ENCODE measurements around the gene ACAD11. TPM values are rescaled to one million over a fixed set of nuclear protein-coding genes. Genes with fewer than 3 reads are reported as not detected.

ACAD11 gene
- total and polyA plus RNA-seq, 9 of the 15 experiments (the other 6 are each of a cell fraction or from before 2014, with no cell fraction given) = 1.3 to 8.4 (median 4.0) TPM

DNA sequence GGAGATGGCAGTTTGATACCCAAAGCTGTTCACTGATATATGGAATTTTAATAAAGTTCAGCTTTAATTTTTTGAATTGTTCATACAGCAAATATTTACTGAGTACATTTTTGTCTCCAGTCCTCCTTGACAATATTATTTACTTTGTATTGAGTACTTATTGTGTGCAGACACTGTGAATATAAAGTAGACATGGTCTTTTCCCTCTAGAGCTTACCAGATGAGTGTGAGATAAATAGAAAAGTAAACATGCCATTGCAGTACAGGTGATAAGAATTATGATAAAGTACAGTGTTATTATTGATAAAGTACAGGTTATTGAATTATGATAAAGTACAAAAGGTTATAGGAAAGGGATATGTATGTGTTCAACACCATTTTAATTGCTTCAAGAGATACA is 2.6 kb upstream of the ACAD11 start:
- no peaks in the 10 kb centered on the region for H3K27me3 ChIP-seq (ENCODE audit: control insufficient read depth in 2 of 2, insufficient read depth in 2 of 2, low read length in 2 of 2)
- peaks cover 18% of the 10 kb centered on the region for H3K36me3 ChIP-seq (ENCODE audit: control insufficient read depth, insufficient read depth, low read length)
- DNase-seq (ENCODE audit: extremely low read depth in 1 of 4, low spot score in 3 of 4) (no peak), FAIRE-seq (no peak), ATAC-seq (no peak)
- H2AFZ ChIP-seq (ENCODE audit: low read depth, low read length) = no peak overlapping the region
- ChIA-PET CTCF (ENCODE audit: low intra/inter-chr PET ratio) (no interaction called here), POLR2A (interaction anchor here (1.3 kb wide), 1 partner anchor 9 kb away, joined by 3 read pairs; no protein-coding TSS in a partner anchor)
- peak overlapping the region; percentile 91; the same call in 1 of the 2 replicates for H3K4me3 ChIP-seq
- peaks cover 61% of the 10 kb centered on the region for H3K79me2 ChIP-seq (ENCODE audit: control insufficient read depth, insufficient read depth, low read length)
- in situ Hi-C loops (cut with MboI) (no loop called here), intact Hi-C loops (cut with micrococcal nuclease) (no loop called here)
- no peak overlapping the region for H3K27ac ChIP-seq (ENCODE audit: extremely low read depth, low read depth, low read length)
- peak overlapping the region in 1 of 2 experiments; percentile 90; a peak in 2 of 4 replicates for H3K9ac ChIP-seq (ENCODE audit: insufficient read depth in 1 of 2, low read depth in 2 of 2, low read length in 2 of 2)
- H3K4me2 ChIP-seq (ENCODE audit: insufficient read depth, low read length) = no peak overlapping the region
- no TSS peak for BruUV-seq (replicated peaks)
- no peaks in the 10 kb centered on the region for H3K9me1 ChIP-seq (ENCODE audit: control insufficient read depth, insufficient read depth, low read length)
- TF ChIP-seq TCFL5 (CRISPR knock-in tag; conservative IDR thresholded peaks at IDR 0.05) = no peak
- TF ChIP-seq TAF1 (IDR thresholded peaks at IDR 0.05; ENCODE audit: control insufficient read depth, extremely low read depth, insufficient read depth, low read length, severe bottlenecking) = no peak
- no peak for TF ChIP-seq PHTF2 (CRISPR knock-in tag; IDR thresholded peaks at IDR 0.05)
- no peak for TF ChIP-seq SAFB2 (IDR thresholded peaks at IDR 0.05; ENCODE audit: borderline replicate concordance, low read depth, low read length, severe bottlenecking)
- no peak for TF ChIP-seq MAX (CRISPR knock-in tag; IDR thresholded peaks at IDR 0.05)
- no peak for TF ChIP-seq ZNF436 (CRISPR knock-in tag; IDR thresholded peaks at IDR 0.05)
- no peak for TF ChIP-seq ZBTB5 (IDR thresholded peaks at IDR 0.05)
- TF ChIP-seq TRIM24 (IDR thresholded peaks at IDR 0.05) = no peak
- no peak for TF ChIP-seq PATZ1 (CRISPR knock-in tag; IDR thresholded peaks at IDR 0.05; ENCODE audit: borderline replicate concordance)
- TF ChIP-seq, protein P1, sequence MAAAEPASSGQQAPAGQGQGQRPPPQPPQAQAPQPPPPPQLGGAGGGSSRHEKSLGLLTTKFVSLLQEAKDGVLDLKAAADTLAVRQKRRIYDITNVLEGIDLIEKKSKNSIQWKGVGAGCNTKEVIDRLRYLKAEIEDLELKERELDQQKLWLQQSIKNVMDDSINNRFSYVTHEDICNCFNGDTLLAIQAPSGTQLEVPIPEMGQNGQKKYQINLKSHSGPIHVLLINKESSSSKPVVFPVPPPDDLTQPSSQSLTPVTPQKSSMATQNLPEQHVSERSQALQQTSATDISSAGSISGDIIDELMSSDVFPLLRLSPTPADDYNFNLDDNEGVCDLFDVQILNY (CRISPR knock-in tag; IDR thresholded peaks at IDR 0.05) = no peak
- TF ChIP-seq FOXA3 (CRISPR knock-in tag; conservative IDR thresholded peaks at IDR 0.05 in 1 of 2, IDR thresholded peaks at IDR 0.05 in 1 of 2) = no peak
- H4K20me1 ChIP-seq (replicated peaks; ENCODE audit: control insufficient read depth, insufficient read depth, low read length) = no peaks in the 10 kb centered on the region
- no peaks in the 10 kb centered on the region for H3K9me3 ChIP-seq (replicated peaks; ENCODE audit: control insufficient read depth, insufficient read depth, low read depth, low read length)
- peaks cover 0 to 9% of the 10 kb centered on the region in 2 experiments; a peak in 3 of 5 replicates for H3K4me1 ChIP-seq (replicated peaks in 1 of 2; ENCODE audit: control insufficient read depth in 2 of 2, insufficient read depth in 2 of 2, low read length in 2 of 2)
